NCI-H524 treated with DMSO at 0.1 percent for 48 hours (cell line): ENCODE data around the gene MAP1B.

Experiments
- DNase-seq: peaks from one replicate; lab custom pipeline; 2025; lab: John Stamatoyannopoulos, UW

The MAP1B gene

GRCh38 chr5:72133212-72133990 is 26.1 kb downstream of the MAP1B start:
- DNase-seq = no peak

DNA sequence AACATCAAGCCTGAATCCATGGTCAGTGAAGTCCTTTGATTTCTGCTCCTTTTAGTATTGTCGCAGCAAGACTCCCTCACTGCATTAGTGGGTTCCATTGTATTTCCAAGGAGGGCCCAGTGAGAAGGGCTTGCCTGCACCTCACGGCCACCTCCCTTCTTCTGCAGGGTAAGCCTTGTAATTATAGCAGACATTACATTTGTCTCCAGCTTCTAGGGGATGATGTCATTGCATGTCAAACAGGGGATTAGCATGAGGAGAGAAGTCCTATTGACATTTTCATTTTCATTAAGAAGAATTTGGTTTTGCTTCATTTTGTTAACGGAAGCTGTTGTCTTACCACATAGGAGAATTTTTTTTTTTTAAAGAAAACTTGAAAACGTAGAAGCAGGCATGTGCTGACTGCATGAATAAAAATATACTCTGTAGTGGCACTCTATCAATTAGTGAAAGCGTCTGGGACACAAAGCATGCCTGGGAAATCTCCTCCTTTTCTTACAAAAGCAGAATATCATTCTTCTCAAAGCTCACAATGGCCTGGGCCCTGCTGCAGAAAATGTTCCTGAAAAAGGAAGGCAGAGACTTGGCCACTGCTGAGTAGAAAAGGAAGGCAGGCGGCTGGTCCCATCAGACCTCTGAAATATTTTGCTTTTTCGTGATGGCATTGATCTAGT is 27.1 kb downstream of the MAP1B start:
- DNase-seq = no peak

GRCh38 chr5:72137826-72138409 is 30.6 kb downstream of the MAP1B start:
- DNase-seq = no peak

DNA sequence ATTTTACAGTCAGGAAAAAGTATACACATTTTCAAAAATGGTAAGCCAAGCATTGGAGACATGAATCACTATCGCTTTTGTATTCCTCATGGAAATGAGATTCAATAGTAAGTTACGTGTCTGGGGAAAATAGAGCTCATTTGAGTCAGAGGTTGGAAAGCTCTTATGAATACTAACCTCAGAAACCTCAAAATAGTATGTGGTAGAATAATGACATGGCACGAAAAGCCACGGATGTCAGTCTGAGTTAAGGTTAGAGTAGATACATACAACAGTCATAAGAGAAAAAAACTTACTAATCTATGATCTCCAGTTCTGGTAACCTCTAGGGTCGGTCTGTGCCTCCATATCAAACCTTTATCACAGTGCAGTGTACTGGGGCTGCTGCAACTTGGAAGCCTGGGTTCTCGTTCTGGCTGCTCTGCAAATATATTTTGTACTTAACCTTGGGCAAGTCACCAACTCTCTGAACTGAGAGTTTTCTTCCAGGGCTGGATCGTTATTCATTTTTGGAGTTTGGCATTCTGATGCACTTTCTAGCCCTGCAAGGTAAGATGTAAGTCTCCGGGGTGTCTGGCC is 31.8 kb downstream of the MAP1B start:
- no peak for DNase-seq

DNA sequence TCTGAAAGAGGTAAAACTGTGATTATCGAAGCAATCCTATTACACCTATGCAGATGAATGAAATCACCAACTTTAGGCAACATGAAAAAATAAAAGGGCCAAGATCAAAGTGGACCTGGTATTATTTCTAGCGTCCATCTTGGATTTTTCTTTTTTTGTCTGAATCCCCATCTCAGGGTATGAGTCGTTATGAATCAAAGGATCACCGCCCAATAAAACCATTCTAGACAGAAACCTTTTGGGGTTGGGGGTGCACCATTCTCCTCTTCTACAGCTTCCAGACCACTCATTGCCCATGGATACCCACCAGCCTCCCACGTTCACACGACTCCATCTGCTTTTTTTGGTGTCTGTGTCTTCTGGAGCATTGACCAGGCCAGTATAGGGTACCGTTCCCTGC is 33.4 kb downstream of the MAP1B start:
- no peak for DNase-seq

DNA sequence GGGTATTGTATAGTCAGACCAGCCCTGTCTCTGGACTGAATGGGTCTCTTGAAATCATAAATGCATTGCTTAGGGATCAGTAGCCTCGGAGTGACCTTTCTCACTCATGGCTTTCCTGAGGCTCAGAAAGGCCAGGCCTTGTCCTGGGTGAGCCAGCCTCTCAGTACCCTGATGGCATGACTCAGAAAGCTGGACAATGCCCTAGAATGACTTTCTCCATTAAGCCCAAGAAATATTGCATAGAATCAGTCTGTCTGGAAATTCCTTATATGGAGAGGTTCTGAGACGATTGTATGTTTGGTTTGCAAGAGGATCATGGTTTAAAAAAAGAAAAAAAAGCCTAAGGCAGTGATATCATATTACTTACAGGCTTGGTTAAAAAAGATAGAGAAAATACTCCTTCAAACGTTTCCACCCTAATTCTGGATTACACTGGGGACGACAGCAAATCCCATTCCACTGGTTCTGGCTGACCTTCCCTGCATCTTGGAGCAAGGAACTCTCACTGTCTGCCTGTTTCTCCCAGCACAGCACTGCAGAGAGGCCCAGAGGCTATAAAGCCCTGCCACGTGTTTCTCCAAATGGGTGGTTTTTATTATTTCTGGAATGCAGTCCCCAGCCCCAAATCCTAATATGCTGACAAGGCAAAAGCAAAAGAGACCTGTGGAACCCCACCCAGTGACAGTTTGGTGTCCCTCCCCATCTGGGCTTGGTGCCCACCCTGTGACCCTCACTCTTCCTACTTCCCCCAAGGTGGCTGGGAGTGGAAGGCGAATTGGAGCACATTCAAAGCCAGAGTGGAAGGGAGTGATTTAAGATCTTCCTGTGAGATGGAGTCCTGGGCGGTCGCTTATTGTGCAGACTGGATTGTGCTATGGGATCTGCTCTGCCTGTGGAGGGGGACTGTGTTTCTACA is 34.4 kb downstream of the MAP1B start:
- no peak for DNase-seq

- DNase-seq = no peak
Measured at GRCh38 chr5:72144762-72145161, 37.5 kb downstream of the MAP1B start.

- DNase-seq = no peak
Measured at GRCh38 chr5:72145348-72145747, 38.1 kb downstream of the MAP1B start.

DNA sequence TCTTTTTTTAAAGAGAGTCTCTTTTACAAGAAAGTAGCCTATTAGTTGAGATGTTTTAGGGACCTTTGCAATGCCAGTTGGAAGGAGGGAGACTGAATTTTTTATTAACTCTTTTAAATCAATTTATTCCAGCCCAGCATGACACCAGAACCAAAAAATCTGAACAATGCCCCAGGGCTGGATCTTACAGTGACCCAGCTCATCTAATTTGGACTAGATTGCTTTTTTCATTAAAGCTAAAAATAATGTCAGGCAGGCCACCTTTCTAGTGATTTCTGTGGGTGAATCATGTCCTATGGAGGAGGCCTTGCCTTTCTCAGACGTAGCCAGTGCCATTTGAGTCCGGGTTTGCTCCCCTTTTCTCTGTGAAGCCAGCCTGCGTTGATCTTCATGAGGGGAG is 38.8 kb downstream of the MAP1B start:
- no peak for DNase-seq

- DNase-seq = no peak
Measured at GRCh38 chr5:72147569-72147968, 40.3 kb downstream of the MAP1B start.

- DNase-seq = no peak
Measured at GRCh38 chr5:72149742-72150141, 42.5 kb downstream of the MAP1B start.

GRCh38 chr5:72151169-72151568 is 43.9 kb downstream of the MAP1B start:
- DNase-seq = no peak

DNA sequence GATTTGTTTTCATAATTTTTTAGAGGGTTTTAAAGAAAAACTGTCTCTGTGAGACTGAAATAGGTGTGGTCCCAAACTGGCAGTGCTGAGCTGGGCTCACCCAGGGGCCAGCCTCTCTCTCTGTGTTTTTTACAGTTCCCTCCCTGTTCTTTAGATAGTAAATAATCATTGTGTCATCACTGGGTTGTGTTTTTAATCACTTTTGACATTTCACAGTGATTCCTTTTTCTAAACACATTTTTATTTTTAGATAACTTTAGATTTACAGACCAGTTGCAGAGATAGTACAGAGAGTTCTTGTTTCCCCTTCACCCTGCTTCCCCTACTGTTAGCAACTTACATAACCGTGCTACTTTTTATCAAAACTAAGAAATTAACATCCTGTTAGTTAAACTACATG is 44.4 kb downstream of the MAP1B start:
- DNase-seq = no peak

DNA sequence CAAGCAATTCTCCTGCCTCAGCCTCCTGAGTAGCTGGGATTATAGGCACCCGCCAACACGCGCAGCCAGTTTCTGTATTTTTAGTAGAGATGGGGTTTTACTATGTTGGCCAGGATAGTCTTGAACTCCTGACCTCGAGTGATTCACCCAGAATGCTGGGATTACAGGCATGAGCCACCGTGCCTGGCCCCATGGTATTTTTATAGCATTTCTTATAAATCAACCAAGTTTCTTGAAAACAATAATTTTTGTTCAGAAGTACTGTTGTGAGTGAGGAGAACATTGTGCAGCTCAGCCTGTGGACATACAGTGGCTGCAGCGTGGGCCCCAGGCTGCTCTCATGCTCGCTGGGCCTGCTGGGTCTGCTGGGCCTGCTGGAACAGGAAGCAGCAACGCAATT is 45.3 kb downstream of the MAP1B start:
- DNase-seq = no peak

GRCh38 chr5:72153551-72153950 is 46.3 kb downstream of the MAP1B start:
- no peak for DNase-seq

DNA sequence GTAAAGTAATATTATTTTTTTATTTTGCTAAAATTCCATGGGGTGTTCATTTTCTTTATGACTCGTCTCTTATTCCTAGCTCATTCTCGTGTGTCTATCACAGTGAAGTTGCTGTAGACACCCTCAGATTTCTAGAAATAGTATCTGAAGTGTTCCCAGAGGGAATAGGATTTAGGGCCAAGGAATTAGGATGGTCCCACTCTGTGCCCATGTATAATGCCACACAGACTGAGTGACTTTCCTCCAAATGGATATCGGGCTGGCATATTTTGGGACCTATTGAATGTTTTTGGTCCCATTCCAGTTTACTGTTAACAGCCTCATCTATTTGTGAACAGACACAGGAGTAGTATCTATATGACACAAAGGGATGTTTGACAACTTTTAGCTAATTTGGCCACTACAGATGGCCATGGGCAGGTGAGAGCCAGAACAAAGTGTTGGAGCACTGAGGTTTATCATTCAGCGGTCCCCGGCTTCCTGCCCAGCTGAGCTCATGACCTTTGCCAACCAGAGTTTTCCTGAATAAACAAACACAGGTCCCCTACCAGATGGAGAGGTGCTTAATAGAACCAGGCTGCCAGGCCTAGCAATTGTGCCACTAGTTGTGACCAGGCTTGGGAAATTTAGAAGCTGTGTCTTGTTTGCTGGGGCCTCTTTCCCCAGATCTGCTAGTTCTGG is 46.9 kb downstream of the MAP1B start:
- DNase-seq = no peak

DNA sequence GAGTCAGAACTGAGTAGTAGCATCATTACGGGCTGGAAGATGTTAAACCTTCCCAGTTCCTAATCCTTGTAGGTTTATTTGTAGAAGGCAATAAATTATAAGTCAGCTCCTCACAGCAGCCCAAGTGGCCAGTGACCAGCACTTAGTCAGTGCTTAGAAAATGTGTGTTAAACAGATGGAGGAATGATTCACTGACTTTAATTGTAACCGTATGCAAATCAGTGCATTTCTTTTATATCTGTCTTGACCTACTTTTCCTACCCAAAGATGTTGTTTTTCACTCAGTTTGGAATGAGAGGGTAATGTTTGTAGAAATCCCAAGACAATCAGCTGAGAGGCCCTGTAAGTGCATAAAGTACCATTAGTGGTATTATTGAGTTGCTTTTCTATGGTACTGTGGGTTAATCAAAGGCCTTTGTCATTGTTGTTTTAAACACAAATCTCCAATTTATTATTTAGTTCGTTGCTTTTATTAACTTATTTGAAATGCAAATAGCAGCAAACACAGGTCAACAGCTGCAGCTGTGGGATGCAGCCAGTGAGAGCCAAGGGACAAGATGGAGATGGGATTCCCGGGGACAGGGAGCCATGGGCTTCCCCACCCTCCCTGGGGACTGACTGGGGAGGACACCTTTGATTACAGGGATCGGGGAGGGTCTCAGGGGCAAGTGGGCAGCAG is 49.8 kb downstream of the MAP1B start:
- DNase-seq = no peak

DNA sequence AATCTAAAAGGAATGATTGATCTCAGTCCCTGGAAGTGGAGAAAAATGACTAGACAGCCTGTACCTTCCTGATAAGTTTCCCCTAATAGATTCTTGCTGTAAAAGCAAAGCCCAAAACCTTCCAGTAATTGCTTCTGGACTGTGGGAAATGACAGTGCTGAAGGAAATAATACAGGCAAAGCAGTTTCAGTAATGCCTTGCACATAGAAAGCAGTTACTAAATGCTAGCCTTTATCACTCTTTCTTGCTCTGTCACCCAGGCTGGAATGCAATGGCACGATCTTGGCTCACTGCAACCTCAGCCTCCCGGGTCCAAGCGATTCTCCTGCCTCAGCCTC is 50.3 kb downstream of the MAP1B start:
- DNase-seq = no peak

DNA sequence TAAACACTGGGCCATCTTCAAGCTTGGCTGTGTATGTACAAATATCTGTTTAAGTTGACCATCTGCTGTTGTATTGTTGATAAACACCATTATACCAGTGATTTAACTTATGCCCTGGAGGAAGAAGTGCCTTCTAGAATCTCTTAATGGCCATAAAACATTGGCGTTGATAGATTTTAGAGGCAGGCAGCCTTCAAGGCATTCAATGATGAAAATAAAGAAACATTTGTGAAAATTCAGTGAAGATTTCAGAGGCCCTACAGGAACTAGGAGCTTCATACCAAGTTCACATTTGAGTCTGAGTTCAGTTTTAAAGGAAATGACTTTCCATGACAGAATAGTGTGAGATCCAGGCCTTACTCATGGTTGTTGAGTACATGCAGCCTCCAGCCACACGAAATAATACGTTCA is 52.2 kb downstream of the MAP1B start:
- DNase-seq = no peak

- no peak for DNase-seq
Measured at GRCh38 chr5:72160329-72160728, 53.1 kb downstream of the MAP1B start.

- DNase-seq = no peak
Measured at GRCh38 chr5:72160959-72161358, 53.7 kb downstream of the MAP1B start.
